Left ventricle myocardium inferior (tissue), 1 donor: ENCODE results near the gene SHISA3. TPM values are rescaled to one million over a fixed set of nuclear protein-coding genes. Genes with fewer than 3 reads are reported as not detected.

Source experiments
- DNase-seq: peaks from one replicate; pipeline ENCODE4 v3.0.0-alpha.2; 2020
- H3K27ac ChIP-seq: fragments of 200-600 bp; replicated peaks from 2 replicates; pipeline ENCODE4 v1.8.0; 2021
- H3K27me3 ChIP-seq: fragments of 200-600 bp; 2 replicates; pipeline ENCODE4 v1.8.0; 2021; ENCODE audit warnings: low read depth
- H3K36me3 ChIP-seq: fragments of 200-600 bp; 2 replicates; pipeline ENCODE4 v1.8.0; 2021
- H3K4me1 ChIP-seq: fragments of 200-600 bp; 2 replicates; pipeline ENCODE4 v1.8.0; 2021
- H3K4me3 ChIP-seq: fragments of 200-600 bp; 2 replicates; pipeline ENCODE4 v1.8.0; 2021; ENCODE audit warnings: mild to moderate bottlenecking, moderate library complexity
- H3K9me3 ChIP-seq: fragments of 200-600 bp; replicated peaks from 2 replicates; pipeline ENCODE4 v1.8.0; 2021
- CTCF ChIP-seq: fragments of 200-600 bp; IDR thresholded peaks from 2 replicates; pipeline ENCODE4 v1.8.0; 2021; ENCODE audit warnings: antibody characterized with exemption, mild to moderate bottlenecking, borderline replicate concordance
- intact Hi-C: fragments of 100-400 bp; cut with micrococcal nuclease; formaldehyde crosslinking; loops from one replicate; pipeline ENCODE4 v1.11.0; 2022
- total RNA-seq: library from RNA; stranded (reverse); fragmentation: NEBNext Ultra II Directional; extraction: Animal tissue kit (Norgen Biotek cat#: 25700); gene quantifications from one replicate; pipeline ENCODE4 v1.2.1, GENCODE V29; 2021
- donor health status: DM: no; HTN: yes; CAD: no; lungs with severe emphysema.

The SHISA3 gene
- total RNA-seq, 1 donor from 2014 or later = 8.1 TPM

DNA sequence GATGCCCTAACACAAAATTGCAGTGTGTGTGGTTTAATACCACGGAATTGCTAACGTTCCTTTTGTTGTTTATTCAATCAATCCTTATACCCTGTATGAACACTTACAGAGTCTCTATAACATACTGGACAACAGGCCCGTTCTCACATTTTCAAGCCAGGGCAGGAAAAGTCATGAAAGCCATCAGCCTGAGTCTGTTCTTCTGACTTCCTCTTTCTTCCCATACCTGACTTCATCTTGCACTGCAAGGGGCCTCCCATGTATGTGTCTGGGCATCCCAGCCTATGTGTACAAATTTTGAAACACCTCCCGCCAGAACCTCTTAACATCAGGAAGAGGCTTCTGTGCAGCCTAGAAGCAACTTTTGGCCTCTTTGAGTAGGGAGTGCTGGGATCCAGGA lies 4.9 kb upstream of the SHISA3 start:
- no peaks in the 10 kb centered on the region for H3K36me3 ChIP-seq
- H3K27me3 ChIP-seq = peaks cover 22% of the 10 kb centered on the region
- H3K4me1 ChIP-seq = peaks cover 21% of the 10 kb centered on the region
- no peaks in the 10 kb centered on the region for H3K9me3 ChIP-seq
- H3K27ac ChIP-seq = no peak overlapping the region
- no peak for DNase-seq
- intact Hi-C loops = no loop called here
- H3K4me3 ChIP-seq = no peak overlapping the region
- no peak for TF ChIP-seq CTCF

DNA sequence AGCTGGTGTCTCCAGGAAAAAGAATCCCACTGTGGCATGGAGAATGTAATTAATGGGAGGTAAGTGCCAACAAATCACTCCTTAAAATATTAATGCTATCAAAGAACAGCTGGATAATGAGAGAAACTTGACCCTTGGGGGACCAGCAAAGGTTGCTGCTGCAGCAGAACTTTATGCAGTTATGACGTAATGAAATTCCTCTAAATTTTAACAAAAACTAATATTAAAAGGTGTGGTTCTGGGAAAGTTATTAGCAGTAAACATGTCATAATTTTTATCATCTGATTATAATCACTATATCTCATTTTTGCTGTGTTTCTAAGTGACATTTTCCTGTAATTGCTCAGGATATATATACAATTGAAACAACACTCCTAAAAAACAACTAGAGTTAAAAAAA lies 1.7 kb upstream of the SHISA3 start:
- H3K4me1 ChIP-seq = peaks cover 40% of the 10 kb centered on the region
- DNase-seq = no peak
- TF ChIP-seq CTCF = no peak
- H3K27me3 ChIP-seq = peaks cover 46% of the 10 kb centered on the region
- H3K27ac ChIP-seq = no peak overlapping the region
- H3K9me3 ChIP-seq = no peaks in the 10 kb centered on the region
- intact Hi-C loops = no loop called here
- no peaks in the 10 kb centered on the region for H3K36me3 ChIP-seq
- H3K4me3 ChIP-seq = no peak overlapping the region

DNA sequence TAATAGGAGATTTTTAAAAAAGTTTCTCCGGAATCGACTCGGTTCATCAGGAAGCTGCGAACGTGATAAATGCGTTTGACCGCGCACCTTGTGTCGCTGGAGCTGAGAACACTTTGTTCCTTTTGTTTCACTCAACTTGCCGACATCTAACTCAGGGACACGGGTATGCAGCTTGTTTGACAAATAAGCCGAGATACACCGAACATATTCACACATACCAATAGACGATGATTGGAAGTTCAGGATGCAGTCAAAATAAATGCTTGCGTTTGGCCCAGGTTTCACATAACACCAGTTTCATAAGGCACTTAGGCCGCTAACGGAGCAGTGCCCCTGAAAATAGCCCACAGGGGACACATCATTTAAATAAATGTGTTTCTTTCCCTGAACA lies 932 bp upstream of the SHISA3 start:
- Histone ChIP-seq H3K36me3 (no peaks in the 10 kb centered on the region), H3K27ac (no peak overlapping the region), H3K9me3 (no peaks in the 10 kb centered on the region), H3K4me1 (peaks cover 40% of the 10 kb centered on the region), H3K27me3 (peaks cover 46% of the 10 kb centered on the region), H3K4me3 (peak overlapping the region; percentile 80)
- intact Hi-C loops = no loop called here
- DNase-seq = no peak
- no peak for TF ChIP-seq CTCF

GRCh38 chr4:42397635-42398170 lies 415 bp downstream of the SHISA3 start:
- peak overlapping the region; percentile 75 for H3K27ac ChIP-seq
- peak overlapping the region; percentile 80 for H3K4me3 ChIP-seq
- peaks cover 2% of the 10 kb centered on the region for H3K36me3 ChIP-seq
- H3K27me3 ChIP-seq = peaks cover 46% of the 10 kb centered on the region
- H3K9me3 ChIP-seq = no peaks in the 10 kb centered on the region
- intact Hi-C loops = no loop called here
- DNase-seq = peak; percentile 28
- no peak for TF ChIP-seq CTCF
- peaks cover 31% of the 10 kb centered on the region for H3K4me1 ChIP-seq

DNA sequence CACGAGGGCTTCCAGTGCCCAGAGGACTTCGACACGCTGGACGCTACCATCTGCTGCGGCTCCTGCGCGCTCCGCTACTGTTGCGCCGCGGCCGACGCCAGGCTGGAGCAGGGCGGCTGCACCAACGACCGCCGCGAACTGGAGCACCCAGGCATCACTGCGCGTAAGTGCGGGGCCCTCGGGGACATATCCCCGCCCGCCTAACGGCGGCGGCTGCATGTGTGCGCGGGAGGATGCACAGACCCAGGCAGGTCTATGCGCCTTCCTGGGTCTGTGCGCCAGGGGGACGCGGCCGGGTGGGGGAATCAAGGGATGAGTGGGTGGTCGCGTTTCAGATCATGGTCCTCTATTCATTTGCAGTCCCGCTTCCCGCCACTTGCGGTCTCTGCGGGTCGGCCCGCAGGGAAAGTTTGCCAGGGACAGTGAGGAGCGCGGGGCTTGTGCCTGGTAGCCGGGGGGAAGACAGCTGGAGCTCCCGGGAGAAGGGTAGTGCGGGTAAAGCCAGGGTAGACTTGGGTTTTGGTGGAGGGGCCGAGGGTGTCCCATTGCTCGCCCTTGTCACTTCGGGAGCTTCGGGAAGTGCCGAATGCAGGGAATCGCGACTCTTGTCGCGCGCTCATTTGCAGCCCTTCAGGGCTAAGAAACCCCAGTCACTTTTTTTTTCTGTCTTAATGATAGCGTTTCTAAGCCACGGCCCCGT lies 1.0 kb downstream of the SHISA3 start:
- peak; percentile 17 for TF ChIP-seq CTCF
- Histone ChIP-seq H3K36me3 (peaks cover 8% of the 10 kb centered on the region), H3K4me1 (peaks cover 31% of the 10 kb centered on the region), H3K27ac (peak overlapping the region; percentile 75), H3K27me3 (peaks cover 46% of the 10 kb centered on the region), H3K9me3 (no peaks in the 10 kb centered on the region), H3K4me3 (peak overlapping the region; percentile 80)
- intact Hi-C loops = no loop called here
- DNase-seq = peak; percentile 21
